IPS-NIHi7 (cell line): ENCODE results near the gene GGA3.

Source experiments
- DNase-seq: peaks from one replicate; pipeline ENCODE4 v3.0.0; 2012; ENCODE audit warnings: mixed read lengths; ENCODE audit errors: extremely low spot score

GGA3 gene

GRCh38 chr17:75245011-75245410 lies 16.4 kb downstream of the GGA3 start:
- DNase-seq: no peak

- no peak for DNase-seq
Observed at GRCh38 chr17:75244133-75244866, 17.1 kb downstream of the GGA3 start.

- no peak for DNase-seq
Observed at GRCh38 chr17:75242461-75243042, 18.9 kb downstream of the GGA3 start.

GRCh38 chr17:75241996-75242460 lies 19.4 kb downstream of the GGA3 start:
- no peak for DNase-seq

DNA sequence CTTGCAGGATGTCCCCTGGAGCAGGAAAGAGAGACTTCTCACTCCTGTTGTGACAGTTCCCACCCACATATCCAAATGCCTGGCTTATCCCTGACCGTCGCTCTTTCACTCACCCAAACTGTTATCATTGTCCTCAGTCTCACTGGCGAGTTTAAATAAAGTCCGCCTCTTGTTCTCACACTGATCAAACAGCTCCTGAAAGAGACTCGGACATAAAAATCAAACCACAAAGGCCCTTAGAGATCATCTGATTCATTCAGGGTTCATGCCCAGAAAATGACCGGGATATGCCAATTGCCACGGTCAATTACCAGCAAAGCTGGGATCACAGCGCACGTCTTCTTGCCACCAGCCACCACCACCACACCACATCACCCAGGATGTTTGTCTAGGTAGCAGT lies 19.9 kb downstream of the GGA3 start:
- DNase-seq: no peak

DNA sequence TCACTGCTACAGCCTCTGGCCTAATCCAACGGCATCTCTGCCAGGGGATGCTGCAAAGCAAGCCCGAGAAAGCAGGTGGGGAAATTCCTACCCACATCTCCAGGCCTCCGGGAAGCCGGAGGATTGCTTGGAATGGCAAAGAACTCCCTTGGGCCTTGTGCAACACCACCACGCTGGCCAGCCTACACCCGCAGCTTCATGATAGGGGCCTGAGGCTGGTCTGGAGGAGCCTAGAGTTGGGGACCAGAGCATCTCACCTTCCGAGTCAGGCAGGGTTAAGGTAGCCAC lies 20.3 kb downstream of the GGA3 start:
- no peak for DNase-seq

DNA sequence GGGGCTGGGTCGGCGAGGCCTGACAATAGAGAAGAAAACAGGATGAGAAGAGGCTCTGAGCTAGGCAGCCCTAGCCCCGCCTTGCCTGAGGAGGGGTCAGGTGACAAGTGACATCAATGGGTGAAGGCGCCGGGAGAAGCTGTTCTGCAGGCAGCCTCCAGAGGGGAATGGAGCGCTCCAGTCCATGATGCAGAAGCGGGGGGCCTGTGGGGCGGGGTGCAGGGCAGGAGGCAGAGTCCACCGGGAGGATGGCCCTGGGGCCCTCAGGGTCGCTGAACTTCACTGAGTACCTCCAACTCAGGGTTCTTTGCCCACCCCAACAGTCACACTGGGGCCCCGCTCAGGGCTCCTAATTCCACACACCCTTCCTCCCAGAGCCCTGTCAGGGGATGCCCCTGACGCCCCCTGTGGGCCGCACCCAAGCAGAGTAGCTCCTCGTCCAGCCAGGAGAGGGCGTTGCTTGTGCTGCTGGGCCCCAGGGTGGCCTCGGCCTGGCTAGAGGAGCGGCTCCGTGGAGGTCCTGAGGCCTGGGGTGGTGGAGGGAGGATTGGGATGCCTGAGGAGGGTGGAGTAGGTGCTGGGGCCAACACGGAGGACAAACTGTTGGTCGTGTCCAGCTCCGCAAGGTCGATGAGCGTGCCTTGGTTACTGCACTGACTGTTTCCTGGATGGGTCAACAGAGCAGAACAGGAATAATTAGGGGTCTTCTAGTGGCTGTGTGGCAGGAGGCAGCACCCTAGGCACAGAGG lies 20.8 kb downstream of the GGA3 start:
- DNase-seq: peak; percentile 91

GRCh38 chr17:75239778-75240393 lies 21.5 kb downstream of the GGA3 start:
- DNase-seq: no peak

DNA sequence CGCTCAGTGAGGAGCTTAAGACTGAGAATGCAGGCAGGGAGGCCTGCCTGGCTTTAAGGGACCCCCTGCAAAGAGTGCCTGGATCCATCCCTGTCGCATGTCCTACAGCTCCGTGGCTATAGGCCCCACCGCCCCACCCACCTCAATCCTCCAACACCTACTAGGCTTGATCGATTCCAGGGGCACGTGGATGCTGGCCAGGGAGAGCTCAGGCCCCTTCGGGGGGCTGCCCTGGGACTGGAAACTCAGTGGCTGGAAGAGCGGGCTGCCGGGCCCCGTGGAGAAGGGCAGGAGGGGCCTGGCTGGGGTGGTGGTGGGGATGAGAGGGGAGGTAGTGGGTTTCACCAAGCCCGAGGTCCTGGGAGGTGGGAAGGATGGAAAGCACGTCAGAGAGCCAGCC lies 22.2 kb downstream of the GGA3 start:
- DNase-seq: no peak

- peak; percentile 86 for DNase-seq
Observed at GRCh38 chr17:75238684-75239191, 22.7 kb downstream of the GGA3 start.

GRCh38 chr17:75238020-75238580 lies 23.3 kb downstream of the GGA3 start:
- DNase-seq: no peak

- DNase-seq: no peak
Observed at GRCh38 chr17:75237100-75238014, 24.0 kb downstream of the GGA3 start.

DNA sequence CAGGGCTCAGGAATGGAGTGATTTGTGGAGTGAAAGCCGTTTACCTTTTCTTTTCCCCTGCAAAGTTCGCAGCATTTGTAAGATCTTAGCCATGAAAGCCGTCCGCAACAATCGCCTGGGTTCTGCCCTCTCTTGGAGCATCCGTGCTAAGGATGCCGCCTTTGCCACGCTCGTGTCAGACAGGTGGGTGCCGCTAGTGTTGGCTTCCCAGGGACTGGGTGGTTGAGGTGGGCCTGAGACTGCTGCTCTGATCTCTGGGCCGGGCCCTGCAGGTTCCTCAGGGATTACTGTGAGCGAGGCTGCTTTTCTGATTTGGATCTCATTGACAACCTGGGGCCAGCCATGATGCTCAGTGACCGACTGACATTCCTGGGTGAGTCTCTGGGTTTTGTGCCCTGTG lies 28.6 kb downstream of the GGA3 start:
- no peak for DNase-seq

DNA sequence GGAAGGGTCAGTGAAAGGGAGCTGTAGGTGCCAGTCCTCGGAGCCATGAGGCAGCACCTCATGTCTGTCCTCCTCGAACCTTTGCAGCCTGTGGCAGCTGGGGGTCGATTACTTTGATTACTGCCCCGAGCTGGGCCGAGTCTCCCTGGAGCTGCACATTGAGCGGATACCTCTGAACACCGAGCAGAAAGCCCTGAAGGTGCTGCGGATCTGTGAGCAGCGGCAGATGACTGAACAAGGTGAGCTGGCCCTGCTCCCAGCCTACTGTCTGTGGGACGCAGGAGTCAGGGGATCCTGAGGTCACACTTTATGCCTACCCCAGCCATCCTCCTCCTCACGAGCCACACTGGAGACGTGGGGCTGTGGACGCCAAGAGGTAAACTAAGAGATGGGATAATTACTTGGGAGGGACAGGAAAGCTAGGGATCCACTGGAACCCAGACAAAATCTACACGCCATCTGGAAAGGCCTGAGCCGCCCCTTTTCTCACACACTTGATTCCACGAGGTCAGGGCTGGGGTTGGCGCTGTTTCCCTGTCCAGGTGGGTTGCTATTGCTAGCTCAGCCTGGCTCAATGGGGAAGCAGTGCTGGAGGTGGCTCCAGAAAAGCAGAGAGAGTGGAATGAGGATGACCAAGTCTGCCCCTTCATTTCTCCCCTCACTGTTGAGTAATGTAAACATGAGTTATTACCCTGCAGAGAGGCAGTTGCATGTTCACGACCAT lies 29.5 kb downstream of the GGA3 start:
- DNase-seq: no peak

GRCh38 chr17:75231071-75231470 lies 30.3 kb downstream of the GGA3 start:
- DNase-seq: no peak

GRCh38 chr17:75228847-75229246 lies 32.6 kb downstream of the GGA3 start:
- no peak for DNase-seq

GRCh38 chr17:75228305-75228704 lies 33.1 kb downstream of the GGA3 start:
- DNase-seq: no peak

GRCh38 chr17:75227729-75228128 lies 33.7 kb downstream of the GGA3 start:
- DNase-seq: no peak

DNA sequence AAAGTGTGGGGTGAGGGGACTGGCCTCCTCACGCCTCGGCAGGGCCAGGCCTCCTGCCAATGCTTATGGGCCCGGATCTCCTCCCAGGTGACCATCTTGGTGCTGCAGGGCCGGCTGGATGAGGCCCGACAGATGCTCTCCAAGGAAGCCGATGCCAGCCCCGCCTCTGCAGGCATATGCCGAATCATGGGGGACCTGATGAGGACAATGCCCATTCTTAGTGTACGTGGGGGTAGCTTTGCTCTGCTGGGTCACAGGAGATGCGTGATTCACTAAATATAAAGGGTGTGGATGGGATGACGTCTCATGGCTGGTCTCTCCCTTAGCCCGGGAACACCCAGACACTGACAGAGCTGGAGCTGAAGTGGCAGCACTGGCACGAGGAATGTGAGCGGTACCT lies 36.4 kb downstream of the GGA3 start:
- DNase-seq: no peak

DNA sequence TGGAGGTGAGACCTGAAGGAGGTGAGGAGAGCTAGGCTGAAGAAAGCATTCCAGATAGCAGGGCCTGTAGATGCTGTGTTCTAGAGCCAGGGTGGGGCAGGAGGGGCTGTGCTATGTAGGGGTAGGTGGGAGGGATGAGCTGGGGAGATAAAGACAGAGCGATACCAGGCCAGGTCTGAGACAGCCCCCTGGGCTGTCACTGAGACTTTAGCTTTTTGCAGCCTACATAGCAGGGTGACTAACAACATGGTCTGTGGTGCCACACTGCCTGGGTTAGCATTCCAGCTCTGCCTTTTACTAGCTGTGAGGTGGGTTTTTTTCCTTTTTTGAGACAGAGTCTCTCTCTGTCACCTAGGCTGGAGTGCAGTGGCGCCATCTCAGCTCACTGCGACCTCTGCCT lies 41.6 kb downstream of the GGA3 start:
- no peak for DNase-seq
